Left ventricle myocardium superior (tissue), 1 donor: ENCODE measurements around the gene LRMDA. TPM values are rescaled to one million over a fixed set of nuclear protein-coding genes. Genes with fewer than 3 reads are reported as not detected.

Experiments used
- ATAC-seq: fragments of 200-7000 bp; cut with Tn5 transposase; one replicate; pipeline ENCODE4 v1.9.1; 2020; ENCODE audit warnings: mild to moderate bottlenecking, moderate library complexity
- DNase-seq: peaks from one replicate; pipeline ENCODE4 v3.0.0-alpha.2; 2020
- intact Hi-C: fragments of 100-400 bp; cut with micrococcal nuclease; formaldehyde crosslinking; loops from one replicate; pipeline ENCODE4 v1.11.0; 2022
- total RNA-seq: library from RNA; stranded (reverse); fragmentation: NEBNext Ultra II Directional; extraction: Animal tissue kit (Norgen Biotek cat#: 25700); gene quantifications from one replicate; pipeline ENCODE4 v1.2.1, GENCODE V29; 2021
- donor health status: DM: no; HTN: yes; CAD: no; lungs with severe emphysema.

Gene LRMDA
- total RNA-seq, 1 donor from 2014 or later, result 23.1 TPM

GRCh38 chr10:76022366-76022765 lies 590.9 kb downstream of the LRMDA start:
- no peak for DNase-seq
- ATAC-seq, result no peak
- intact Hi-C loops, result no loop called here

- intact Hi-C loops, result no loop called here
- ATAC-seq (no peak), DNase-seq (no peak)
Measured at GRCh38 chr10:76023007-76023406, 591.6 kb downstream of the LRMDA start.

GRCh38 chr10:76024460-76025123 lies 593.2 kb downstream of the LRMDA start:
- no peak for DNase-seq
- intact Hi-C loops, result no loop called here
- no peak for ATAC-seq

- ATAC-seq, result no peak
Measured at GRCh38 chr10:76025124-76025477, 593.7 kb downstream of the LRMDA start.

GRCh38 chr10:76026176-76026771 lies 594.9 kb downstream of the LRMDA start:
- ATAC-seq, result no peak
- DNase-seq, result no peak
- intact Hi-C loops, result no loop called here

More at GRCh38 chr10:76025124-76025477, 593.7 kb downstream of the LRMDA start:
- intact Hi-C loops, result no loop called here
- no peak for DNase-seq

GRCh38 chr10:76026905-76027304 lies 595.5 kb downstream of the LRMDA start:
- intact Hi-C loops, result no loop called here
- ATAC-seq (no peak), DNase-seq (no peak)

- ATAC-seq, result no peak
- DNase-seq, result no peak
- intact Hi-C loops, result loop anchor here (10.0 kb wide), 1 partner anchor 635 kb away; no protein-coding TSS in a partner anchor
Measured at GRCh38 chr10:76029782-76030181, 598.4 kb downstream of the LRMDA start.

- no peak for ATAC-seq
- intact Hi-C loops, result loop anchor here (10.0 kb wide), 1 partner anchor 636 kb away; no protein-coding TSS in a partner anchor
- no peak for DNase-seq
Measured at GRCh38 chr10:76031099-76031498, 599.7 kb downstream of the LRMDA start.

GRCh38 chr10:76031769-76032699 lies 600.6 kb downstream of the LRMDA start:
- intact Hi-C loops, result loop anchor here (10.0 kb wide), 1 partner anchor 637 kb away; no protein-coding TSS in a partner anchor
- DNase-seq (no peak), ATAC-seq (no peak)

- DNase-seq (no peak), ATAC-seq (no peak)
- intact Hi-C loops, result loop anchor here (10.0 kb wide), 1 partner anchor 638 kb away; no protein-coding TSS in a partner anchor
Measured at GRCh38 chr10:76032700-76033039, 601.2 kb downstream of the LRMDA start.

GRCh38 chr10:76033457-76034196 lies 602.2 kb downstream of the LRMDA start:
- DNase-seq, result no peak
- intact Hi-C loops, result loop anchor here (10.0 kb wide), 1 partner anchor 639 kb away; no protein-coding TSS in a partner anchor
- ATAC-seq, result no peak

- no peak for DNase-seq
- intact Hi-C loops, result loop anchor here (10.0 kb wide), 1 partner anchor 640 kb away; no protein-coding TSS in a partner anchor
- ATAC-seq, result no peak
Measured at GRCh38 chr10:76034353-76035205, 603.2 kb downstream of the LRMDA start.

- DNase-seq (no peak), ATAC-seq (peak; percentile 33)
- intact Hi-C loops, result loop anchor here (10.0 kb wide), 1 partner anchor 641 kb away; no protein-coding TSS in a partner anchor
Measured at GRCh38 chr10:76035206-76036110, 604.0 kb downstream of the LRMDA start.

- ATAC-seq, result peak; percentile 93
- intact Hi-C loops, result loop anchor here (10.0 kb wide), 1 partner anchor 642 kb away; no protein-coding TSS in a partner anchor
- DNase-seq, result peak; percentile 77
Measured at GRCh38 chr10:76036111-76036940, 604.9 kb downstream of the LRMDA start.

GRCh38 chr10:76036962-76037361 lies 605.5 kb downstream of the LRMDA start:
- DNase-seq, result no peak
- intact Hi-C loops, result loop anchor here (10.0 kb wide), 1 partner anchor 642 kb away; no protein-coding TSS in a partner anchor

GRCh38 chr10:76037531-76038155 lies 606.2 kb downstream of the LRMDA start:
- intact Hi-C loops, result loop anchor here (10.0 kb wide), 1 partner anchor 643 kb away; no protein-coding TSS in a partner anchor
- no peak for DNase-seq
- ATAC-seq, result no peak

More at GRCh38 chr10:76036962-76037361, 605.5 kb downstream of the LRMDA start:
- no peak for ATAC-seq
